Endothelial cell of umbilical vein (primary cell): ENCODE data around the gene SHC1. TPM values are rescaled to one million over a fixed set of nuclear protein-coding genes. Genes with fewer than 3 reads are reported as not detected.

Experiments
- BruUV-seq: library from RNA; stranded (reverse); fragments of 400-500 nt; replicated peaks from 2 replicates; lab custom pipeline; 2021; lab: Mats Ljungman, UMichigan
- CTCF ChIA-PET: fragments of 300-600, 350-600 bp; sonication (Branson Sonifier 250); formaldehyde crosslinking; loops from one replicate; lab custom pipeline; 2021; ENCODE audit warnings: antibody characterized with exemption, inconsistent platforms; lab: Charles Lee
- POLR2A ChIA-PET: fragments of 300-600, 350-600 bp; sonication (Branson Sonifier 250); formaldehyde crosslinking; loops from one replicate; lab custom pipeline; 2021; ENCODE audit warnings: antibody characterized with exemption, inconsistent platforms; lab: Charles Lee
- DNase-seq: peaks from one replicate; pipeline ENCODE4 v3.0.0-alpha.2; 2011; ENCODE audit warnings: low read depth, low spot score
- FAIRE-seq: peaks from 2 replicates; lab custom pipeline; 2011; peaks lifted over from hg19 to GRCh38; lab: Jason Lieb, UNC
- H2AFZ ChIP-seq: 2 replicates; pipeline ENCODE4 v1.6.0; 2012; ENCODE audit warnings: low read depth, low read length, control low read depth, inconsistent platforms
- H3K27ac ChIP-seq: 2 replicates; pipeline ENCODE4 v1.5.1; 2011; ENCODE audit warnings: low read depth, mild to moderate bottlenecking, control low read depth, low read length, moderate library complexity; ENCODE audit not compliant: insufficient read depth
- H3K27me3 ChIP-seq, 2 experiments: 2 replicates each; pipeline versions ENCODE4 v1.6.0 to v1.6.1; 2011; ENCODE audit warnings: low read length in 2 of 2, mixed read lengths in 1 of 2; ENCODE audit not compliant: control insufficient read depth in 2 of 2, insufficient read depth in 2 of 2
- H3K36me3 ChIP-seq, 2 experiments: 2 replicates in 1 of 2; 3 replicates in 1 of 2; pipeline ENCODE4 v1.5.1; 2011; ENCODE audit warnings: low read length in 2 of 2, mild to moderate bottlenecking in 1 of 2, moderate library complexity in 1 of 2; ENCODE audit not compliant: control insufficient read depth in 2 of 2, insufficient read depth in 2 of 2; ENCODE audit errors: extremely low read depth in 1 of 2
- H3K4me1 ChIP-seq: 3 replicates; pipeline ENCODE4 v1.5.1; 2011; ENCODE audit warnings: mild to moderate bottlenecking, low read length; ENCODE audit not compliant: control insufficient read depth, insufficient read depth; ENCODE audit errors: extremely low read depth
- H3K4me2 ChIP-seq: 2 replicates; pipeline ENCODE4 v1.6.1; 2011; ENCODE audit warnings: low read length, control low read depth, mixed read lengths; ENCODE audit not compliant: insufficient read depth
- H3K4me3 ChIP-seq, 3 experiments: fragments of 200-600 bp in 1 of 3; sonication (generic), shearing (Covaris generic) in 1 of 3; replicated peaks in 1 of 3; 2 replicates each; pipeline ENCODE4 v1.5.1; 2011 to 2016; ENCODE audit warnings: control low read depth in 3 of 3, low read length in 3 of 3, mild to moderate bottlenecking in 2 of 3, inconsistent platforms in 1 of 3, low read depth in 1 of 3, moderate library complexity in 1 of 3; ENCODE audit not compliant: insufficient read depth in 1 of 3
- H3K79me2 ChIP-seq: 2 replicates; pipeline ENCODE4 v1.6.0; 2012; ENCODE audit warnings: low read length, inconsistent platforms; ENCODE audit not compliant: control insufficient read depth, insufficient read depth
- H3K9ac ChIP-seq: replicated peaks from 2 replicates; pipeline ENCODE3; 2011; ENCODE audit warnings: low read length, control low read depth; ENCODE audit not compliant: insufficient read depth; ENCODE audit errors: extremely low read depth
- H3K9me1 ChIP-seq: replicated peaks from 3 replicates; pipeline ENCODE4 v1.6.0; 2011; ENCODE audit warnings: mild to moderate bottlenecking, low read length; ENCODE audit not compliant: control insufficient read depth, insufficient read depth; ENCODE audit errors: extremely low read depth
- H3K9me3 ChIP-seq: replicated peaks from 2 replicates; pipeline ENCODE4 v1.5.1; 2012; ENCODE audit warnings: low read length, inconsistent platforms; ENCODE audit not compliant: control insufficient read depth, insufficient read depth
- H4K20me1 ChIP-seq: replicated peaks from 2 replicates; pipeline ENCODE3; 2011; ENCODE audit warnings: mild to moderate bottlenecking, low read length; ENCODE audit not compliant: control insufficient read depth, insufficient read depth; ENCODE audit errors: extremely low read depth
- EZH2 ChIP-seq: IDR thresholded peaks from 2 replicates; pipeline ENCODE4 v1.6.1; 2012; ENCODE audit warnings: borderline replicate concordance, low read depth, mild to moderate bottlenecking, moderate library complexity, low read length, inconsistent platforms; ENCODE audit not compliant: severe bottlenecking
- FOS ChIP-seq: IDR thresholded peaks from 2 replicates; pipeline ENCODE4 v1.6.1; 2011; ENCODE audit warnings: mild to moderate bottlenecking, low read length, moderate library complexity, borderline replicate concordance; ENCODE audit not compliant: insufficient read depth
- GATA2 ChIP-seq: IDR thresholded peaks from 2 replicates; pipeline ENCODE4 v1.7.0; 2011; ENCODE audit warnings: low read depth, mild to moderate bottlenecking, moderate library complexity, mixed read lengths, low read length; ENCODE audit not compliant: insufficient read length, insufficient read depth
- JUN ChIP-seq: IDR thresholded peaks from 2 replicates; pipeline ENCODE4 v1.6.1; 2011; ENCODE audit warnings: borderline replicate concordance, low read depth; ENCODE audit not compliant: insufficient read length, insufficient read depth
- MYC ChIP-seq: IDR thresholded peaks from one replicate; pipeline ENCODE4 v1.6.1; 2011; ENCODE audit warnings: mild to moderate bottlenecking, low read depth, low read length
- POLR2A ChIP-seq: IDR thresholded peaks from 2 replicates; pipeline ENCODE4 v1.6.1; 2012; ENCODE audit warnings: low read depth, mild to moderate bottlenecking, control low read depth, low read length
- POLR2AphosphoS5 ChIP-seq: IDR thresholded peaks from 2 replicates; pipeline ENCODE4 v1.6.1; 2012; ENCODE audit warnings: low read depth, mild to moderate bottlenecking, control low read depth, low read length, moderate library complexity; ENCODE audit not compliant: insufficient read depth
- dilution Hi-C: fragments of 300-500 bp; cut with MboI; formaldehyde crosslinking; loops from one replicate; pipeline ENCODE4 v1.15.0; 2019; ENCODE audit warnings: low sequenced_read_pairs; ENCODE audit not compliant: extremely low pct_ligation_motif_present
- intact Hi-C: fragments of 100-400 bp; cut with micrococcal nuclease; formaldehyde crosslinking; loops from one replicate; pipeline ENCODE4 v1.10.0; 2022
- polyA plus RNA-seq, 4 experiments: library from polyadenylated mRNA; depleted of rRNA in 3 of 4; stranded (reverse) in 3 of 4; unstranded in 1 of 4; fragments of >200 nt; gene quantifications; 2 replicates each; pipeline versions ENCODE4 v1.2.1 to v1.2.3, GENCODE V29; 2011 to 2012; ENCODE audit warnings: missing spikeins in 1 of 4
- total RNA-seq: library from RNA; stranded (reverse); gene quantifications from 2 replicates; pipeline ENCODE4 v1.2.3, GENCODE V29; 2021
- TF ChIP-seq, protein P1 (sequence below): IDR thresholded peaks from 2 replicates; pipeline ENCODE4 v1.6.1; 2011; ENCODE audit not compliant: insufficient read depth, insufficient read length
- TF ChIP-seq, protein P2 (sequence below), 2 donors: IDR thresholded peaks; 1 replicate in 1 of 2; 2 replicates in 1 of 2; pipeline ENCODE4 v1.5.1; 2011; ENCODE audit warnings: low read length in 2 of 2, mild to moderate bottlenecking in 2 of 2, moderate library complexity in 2 of 2, control low read depth in 1 of 2, inconsistent platforms in 1 of 2, low read depth in 1 of 2; ENCODE audit not compliant: insufficient read depth in 1 of 2; ENCODE audit errors: extremely low read depth in 1 of 2

The SHC1 gene
- total and polyA plus RNA-seq, 2 donors (not counting 3 experiments of a cell fraction or from before 2014, with no cell fraction given), result 316 to 324 TPM

GRCh38 chr1:154945160-154945961 is 25.2 kb downstream of the SHC1 start:
- FAIRE-seq, result no peak
- no TSS peak for BruUV-seq
- POLR2A ChIA-PET, result interaction anchor here (0.6 kb wide), 1 partner anchor 320 kb away, joined by 3 read pairs; no protein-coding TSS in a partner anchor

More at GRCh38 chr1:154945160-154945961, 25.2 kb downstream of the SHC1 start:
- H4K20me1 ChIP-seq, result no peaks in the 10 kb centered on the region
- intact Hi-C loops, result no loop called here
- TF ChIP-seq MYC (no peak), GATA2 (no peak), POLR2A (no peak), EZH2 (no peak), FOS (no peak), JUN (no peak), POLR2AphosphoS5 (no peak)
- TF ChIP-seq, protein P1, sequence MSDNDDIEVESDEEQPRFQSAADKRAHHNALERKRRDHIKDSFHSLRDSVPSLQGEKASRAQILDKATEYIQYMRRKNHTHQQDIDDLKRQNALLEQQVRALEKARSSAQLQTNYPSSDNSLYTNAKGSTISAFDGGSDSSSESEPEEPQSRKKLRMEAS, result no peak
- TF ChIP-seq, protein P2, sequence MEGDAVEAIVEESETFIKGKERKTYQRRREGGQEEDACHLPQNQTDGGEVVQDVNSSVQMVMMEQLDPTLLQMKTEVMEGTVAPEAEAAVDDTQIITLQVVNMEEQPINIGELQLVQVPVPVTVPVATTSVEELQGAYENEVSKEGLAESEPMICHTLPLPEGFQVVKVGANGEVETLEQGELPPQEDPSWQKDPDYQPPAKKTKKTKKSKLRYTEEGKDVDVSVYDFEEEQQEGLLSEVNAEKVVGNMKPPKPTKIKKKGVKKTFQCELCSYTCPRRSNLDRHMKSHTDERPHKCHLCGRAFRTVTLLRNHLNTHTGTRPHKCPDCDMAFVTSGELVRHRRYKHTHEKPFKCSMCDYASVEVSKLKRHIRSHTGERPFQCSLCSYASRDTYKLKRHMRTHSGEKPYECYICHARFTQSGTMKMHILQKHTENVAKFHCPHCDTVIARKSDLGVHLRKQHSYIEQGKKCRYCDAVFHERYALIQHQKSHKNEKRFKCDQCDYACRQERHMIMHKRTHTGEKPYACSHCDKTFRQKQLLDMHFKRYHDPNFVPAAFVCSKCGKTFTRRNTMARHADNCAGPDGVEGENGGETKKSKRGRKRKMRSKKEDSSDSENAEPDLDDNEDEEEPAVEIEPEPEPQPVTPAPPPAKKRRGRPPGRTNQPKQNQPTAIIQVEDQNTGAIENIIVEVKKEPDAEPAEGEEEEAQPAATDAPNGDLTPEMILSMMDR (IDR thresholded peaks at IDR 0.05; ENCODE audit: extremely low read depth in 1 of 2, insufficient read depth in 1 of 2, low read depth in 1 of 2, low read length in 2 of 2), result no peak
- no peaks in the 10 kb centered on the region for H3K27me3 ChIP-seq
- H3K9me1 ChIP-seq, result no peaks in the 10 kb centered on the region
- H2AFZ ChIP-seq, result no peak overlapping the region
- no peaks in the 10 kb centered on the region for H3K79me2 ChIP-seq
- CTCF ChIA-PET, result interaction anchor here (0.8 to 3.4 kb wide), 7 partner anchors 7 to 114 kb away, joined by 3 to 19 read pairs (median 3); partner anchors contain the start of gene PMVK
- no peak overlapping the region for H3K9ac ChIP-seq
- dilution Hi-C loops, result no loop called here
- H3K36me3 ChIP-seq, result peaks cover 0 to 25% of the 10 kb centered on the region in 2 experiments
- no peak for DNase-seq
- no peaks in the 10 kb centered on the region for H3K4me1 ChIP-seq
- no peak overlapping the region for H3K4me2 ChIP-seq
- H3K9me3 ChIP-seq, result no peaks in the 10 kb centered on the region
- no peak overlapping the region for H3K27ac ChIP-seq
- H3K4me3 ChIP-seq, result no peak overlapping the region
